Measurements from ENCODE around the gene LYSMD4. TPM values are rescaled to one million over a fixed set of nuclear protein-coding genes. Genes with fewer than 3 reads are reported as not detected.
A peak's percentile ranks its signal among the peaks of the same experiment; 100 is the strongest.

Gene LYSMD4
- polyA plus RNA-seq, 1 experiment: 3.2 TPM

- Histone ChIP-seq H3K27ac (ENCODE audit: low read depth, low read length) (no peak overlapping the region), H3K4me3 (ENCODE audit: low read depth, low read length) (no peak overlapping the region), H3K9me3 (ENCODE audit: control insufficient read depth, insufficient read depth, low read length) (no peaks in the 10 kb centered on the region), H3K27me3 (ENCODE audit: control insufficient read depth, insufficient read depth, low read length) (no peaks in the 10 kb centered on the region)
- CTCF ChIA-PET: interaction anchor here (0.8 to 2.8 kb wide), 4 partner anchors 47 to 437 kb away, joined by 3 to 12 read pairs (median 4); no protein-coding TSS in a partner anchor
- POLR2A ChIA-PET: no interaction called here
- DNase-seq (ENCODE audit: low read depth, low spot score): no peak
- TF ChIP-seq, protein P1, sequence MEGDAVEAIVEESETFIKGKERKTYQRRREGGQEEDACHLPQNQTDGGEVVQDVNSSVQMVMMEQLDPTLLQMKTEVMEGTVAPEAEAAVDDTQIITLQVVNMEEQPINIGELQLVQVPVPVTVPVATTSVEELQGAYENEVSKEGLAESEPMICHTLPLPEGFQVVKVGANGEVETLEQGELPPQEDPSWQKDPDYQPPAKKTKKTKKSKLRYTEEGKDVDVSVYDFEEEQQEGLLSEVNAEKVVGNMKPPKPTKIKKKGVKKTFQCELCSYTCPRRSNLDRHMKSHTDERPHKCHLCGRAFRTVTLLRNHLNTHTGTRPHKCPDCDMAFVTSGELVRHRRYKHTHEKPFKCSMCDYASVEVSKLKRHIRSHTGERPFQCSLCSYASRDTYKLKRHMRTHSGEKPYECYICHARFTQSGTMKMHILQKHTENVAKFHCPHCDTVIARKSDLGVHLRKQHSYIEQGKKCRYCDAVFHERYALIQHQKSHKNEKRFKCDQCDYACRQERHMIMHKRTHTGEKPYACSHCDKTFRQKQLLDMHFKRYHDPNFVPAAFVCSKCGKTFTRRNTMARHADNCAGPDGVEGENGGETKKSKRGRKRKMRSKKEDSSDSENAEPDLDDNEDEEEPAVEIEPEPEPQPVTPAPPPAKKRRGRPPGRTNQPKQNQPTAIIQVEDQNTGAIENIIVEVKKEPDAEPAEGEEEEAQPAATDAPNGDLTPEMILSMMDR (IDR thresholded peaks at IDR 0.05; ENCODE audit: low read depth, low read length): no peak
Observed at GRCh38 chr15:99709243-99709986, 23.8 kb downstream of the LYSMD4 start.

DNA sequence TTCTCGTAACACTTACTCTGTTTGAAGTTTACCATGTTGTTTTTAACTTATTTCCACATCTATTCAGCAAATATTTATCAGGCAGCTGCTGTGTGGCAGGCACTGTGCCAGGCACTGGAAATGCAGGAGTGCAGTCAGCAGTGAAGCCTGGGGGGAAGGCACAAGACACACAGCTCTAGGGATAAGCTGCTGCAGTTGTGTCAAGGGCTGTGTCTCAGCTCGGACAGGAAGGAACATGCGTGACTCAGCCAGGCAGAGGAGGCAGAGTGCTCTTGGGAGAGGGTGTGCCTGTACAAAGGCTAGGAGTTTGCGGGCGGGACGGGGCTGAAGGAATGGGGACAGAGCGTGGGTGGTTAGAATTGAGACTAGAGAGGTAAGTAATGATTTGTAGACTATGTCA lies 24.7 kb downstream of the LYSMD4 start:
- H3K4me3 ChIP-seq (ENCODE audit: low read depth, low read length): no peak overlapping the region
- peak; percentile 53 for DNase-seq (ENCODE audit: low read depth, low spot score)
- no peaks in the 10 kb centered on the region for H3K9me3 ChIP-seq (ENCODE audit: control insufficient read depth, insufficient read depth, low read length)
- no peak overlapping the region for H3K27ac ChIP-seq (ENCODE audit: low read depth, low read length)
- no peaks in the 10 kb centered on the region for H3K27me3 ChIP-seq (ENCODE audit: control insufficient read depth, insufficient read depth, low read length)
- TF ChIP-seq, protein P1 (IDR thresholded peaks at IDR 0.05; ENCODE audit: low read depth, low read length): no peak
- ChIA-PET CTCF (interaction anchor here (1.5 to 2.8 kb wide), 3 partner anchors 48 to 436 kb away, joined by 12 to 14 read pairs (median 12); no protein-coding TSS in a partner anchor), POLR2A (interaction anchor here (0.9 kb wide), 1 partner anchor 25 kb away, joined by 4 read pairs; the partner anchor contains the start of gene LYSMD4)

DNA sequence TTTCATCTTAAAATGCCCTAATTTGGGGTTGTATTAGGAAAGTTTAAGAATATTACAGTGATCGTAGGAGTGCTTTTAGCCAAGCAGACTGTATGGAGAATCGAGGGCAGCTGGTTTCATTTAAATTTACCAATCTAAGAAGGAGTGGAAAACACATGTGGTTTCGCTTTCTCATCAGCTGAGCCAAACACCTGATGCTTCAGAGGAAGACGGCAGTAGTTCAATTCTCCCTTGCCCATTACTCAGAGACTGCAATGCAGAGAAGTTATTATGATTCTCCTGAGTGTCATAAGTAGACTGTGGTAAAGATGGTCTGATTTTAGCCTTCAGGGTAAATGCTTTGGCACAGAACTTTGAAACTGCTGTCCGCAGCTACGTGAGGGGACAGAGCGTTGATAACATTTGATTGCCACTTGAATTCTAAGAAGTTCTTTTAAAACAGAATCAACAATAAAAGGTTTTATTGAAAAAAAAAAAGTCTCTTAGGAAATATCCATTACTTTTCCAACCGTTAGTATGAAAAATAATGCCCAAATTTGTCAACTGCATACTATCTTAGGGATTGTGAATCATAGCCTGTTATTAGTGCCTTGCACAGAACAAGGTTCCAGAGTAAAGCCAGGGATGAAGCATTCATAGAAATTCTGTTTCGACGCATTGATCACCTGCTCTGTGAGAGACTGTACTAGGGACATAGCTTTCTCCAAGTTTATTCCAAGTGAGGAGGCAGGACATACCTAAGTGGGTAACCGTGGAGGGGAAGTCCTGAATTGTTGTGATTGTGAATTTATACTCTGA lies 25.6 kb downstream of the LYSMD4 start:
- DNase-seq (ENCODE audit: low read depth, low spot score): no peak
- Histone ChIP-seq H3K27me3 (ENCODE audit: control insufficient read depth, insufficient read depth, low read length) (no peaks in the 10 kb centered on the region), H3K27ac (ENCODE audit: low read depth, low read length) (peak overlapping the region; percentile 13), H3K4me3 (ENCODE audit: low read depth, low read length) (no peak overlapping the region), H3K9me3 (ENCODE audit: control insufficient read depth, insufficient read depth, low read length) (no peaks in the 10 kb centered on the region)
- TF ChIP-seq, protein P1 (IDR thresholded peaks at IDR 0.05; ENCODE audit: low read depth, low read length): no peak
- ChIA-PET POLR2A (no interaction called here), CTCF (interaction anchor here (0.6 to 1.7 kb wide), 5 partner anchors 9 to 434 kb away, joined by 3 to 14 read pairs (median 4); no protein-coding TSS in a partner anchor)

DNA sequence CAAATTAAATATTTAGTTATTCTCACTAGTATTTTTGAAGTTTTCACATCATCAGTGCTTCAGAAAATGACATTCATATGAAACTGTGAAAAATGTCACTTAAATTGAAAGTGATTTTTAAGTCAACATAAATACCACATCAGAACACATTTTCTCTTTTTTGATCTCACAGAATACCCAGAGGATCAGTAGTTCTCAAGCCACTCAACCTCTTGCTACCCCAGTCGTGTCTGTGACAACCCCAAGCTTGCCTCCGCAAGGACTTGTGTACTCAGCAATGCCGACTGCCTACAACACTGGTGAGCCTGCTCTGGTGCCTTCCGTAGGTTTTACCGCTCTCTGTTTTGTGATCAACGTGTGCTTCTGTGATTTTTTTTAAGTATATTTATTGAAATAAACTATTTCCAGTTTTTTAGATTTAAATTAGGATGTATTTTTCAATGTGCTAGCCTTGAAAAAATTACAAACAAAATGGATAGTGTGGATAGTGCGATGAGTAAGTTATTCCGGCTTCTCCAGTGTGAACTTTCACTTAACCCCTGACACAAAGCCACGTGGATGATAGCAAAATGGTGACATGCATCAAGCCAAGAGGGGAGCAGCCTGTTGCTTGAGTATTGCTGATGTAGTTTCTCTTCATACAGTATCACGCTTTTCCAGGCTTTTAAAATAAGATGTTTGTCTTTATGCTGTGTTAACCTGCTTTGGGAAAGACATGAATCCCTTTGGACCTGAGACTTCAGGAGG lies 26.5 kb downstream of the LYSMD4 start:
- ChIA-PET POLR2A (no interaction called here), CTCF (interaction anchor here (1.0 to 1.7 kb wide), 3 partner anchors 10 to 433 kb away, joined by 3 to 12 read pairs (median 4); no protein-coding TSS in a partner anchor)
- H3K27ac ChIP-seq (ENCODE audit: low read depth, low read length): no peak overlapping the region

More for the DNA sequence above, 26.5 kb downstream of the LYSMD4 start:
- H3K9me3 ChIP-seq (ENCODE audit: control insufficient read depth, insufficient read depth, low read length): no peaks in the 10 kb centered on the region
- TF ChIP-seq, protein P1 (IDR thresholded peaks at IDR 0.05; ENCODE audit: low read depth, low read length): no peak
- no peaks in the 10 kb centered on the region for H3K27me3 ChIP-seq (ENCODE audit: control insufficient read depth, insufficient read depth, low read length)
- H3K4me3 ChIP-seq (ENCODE audit: low read depth, low read length): no peak overlapping the region
- DNase-seq (ENCODE audit: low read depth, low spot score): no peak

All from AG04450 (cell line).